NB4 (cell line): ENCODE data around the gene RNF152.

ENCODE experiments used
- POLR2A ChIP-seq: IDR thresholded peaks from 2 replicates; pipeline ENCODE4 v1.6.1; 2011; ENCODE audit warnings: mild to moderate bottlenecking; ENCODE audit not compliant: insufficient read length; ENCODE audit errors: extremely low read depth
- TF ChIP-seq, protein P1 (sequence below): IDR thresholded peaks from one replicate; pipeline ENCODE4 v1.5.1; 2012; ENCODE audit warnings: low read depth, low read length
- TF ChIP-seq, protein P2 (sequence below): IDR thresholded peaks from 2 replicates; pipeline ENCODE4 v1.6.1; 2011; ENCODE audit warnings: low read depth, low read length

DNA sequence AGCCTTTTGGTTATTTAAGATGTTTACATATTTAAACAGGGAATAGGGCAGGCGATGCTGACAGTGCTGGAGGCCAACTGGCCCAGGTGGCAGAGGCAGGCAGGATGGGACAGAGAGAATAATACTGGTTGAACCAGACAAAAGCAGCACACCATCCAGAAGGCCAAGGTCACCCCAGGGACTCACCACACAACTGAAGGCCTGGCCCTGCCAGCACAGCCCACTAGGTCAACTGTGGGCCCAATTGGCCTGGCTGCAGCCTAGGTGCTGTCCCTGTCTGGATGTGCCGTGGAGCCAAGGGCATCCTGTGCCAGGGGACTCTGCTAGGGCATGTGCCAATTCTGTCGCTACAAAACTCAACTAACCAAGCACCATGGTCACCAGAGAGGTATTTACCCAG lies 69.2 kb downstream of the RNF152 start:
- TF ChIP-seq, protein P1, sequence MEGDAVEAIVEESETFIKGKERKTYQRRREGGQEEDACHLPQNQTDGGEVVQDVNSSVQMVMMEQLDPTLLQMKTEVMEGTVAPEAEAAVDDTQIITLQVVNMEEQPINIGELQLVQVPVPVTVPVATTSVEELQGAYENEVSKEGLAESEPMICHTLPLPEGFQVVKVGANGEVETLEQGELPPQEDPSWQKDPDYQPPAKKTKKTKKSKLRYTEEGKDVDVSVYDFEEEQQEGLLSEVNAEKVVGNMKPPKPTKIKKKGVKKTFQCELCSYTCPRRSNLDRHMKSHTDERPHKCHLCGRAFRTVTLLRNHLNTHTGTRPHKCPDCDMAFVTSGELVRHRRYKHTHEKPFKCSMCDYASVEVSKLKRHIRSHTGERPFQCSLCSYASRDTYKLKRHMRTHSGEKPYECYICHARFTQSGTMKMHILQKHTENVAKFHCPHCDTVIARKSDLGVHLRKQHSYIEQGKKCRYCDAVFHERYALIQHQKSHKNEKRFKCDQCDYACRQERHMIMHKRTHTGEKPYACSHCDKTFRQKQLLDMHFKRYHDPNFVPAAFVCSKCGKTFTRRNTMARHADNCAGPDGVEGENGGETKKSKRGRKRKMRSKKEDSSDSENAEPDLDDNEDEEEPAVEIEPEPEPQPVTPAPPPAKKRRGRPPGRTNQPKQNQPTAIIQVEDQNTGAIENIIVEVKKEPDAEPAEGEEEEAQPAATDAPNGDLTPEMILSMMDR: no peak
- TF ChIP-seq, protein P2, sequence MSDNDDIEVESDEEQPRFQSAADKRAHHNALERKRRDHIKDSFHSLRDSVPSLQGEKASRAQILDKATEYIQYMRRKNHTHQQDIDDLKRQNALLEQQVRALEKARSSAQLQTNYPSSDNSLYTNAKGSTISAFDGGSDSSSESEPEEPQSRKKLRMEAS: no peak
- no peak for TF ChIP-seq POLR2A
